Measurements from ENCODE around the gene REXO1.
A peak's percentile ranks its signal among the peaks of the same experiment; 100 is the strongest.

Gene REXO1

DNA sequence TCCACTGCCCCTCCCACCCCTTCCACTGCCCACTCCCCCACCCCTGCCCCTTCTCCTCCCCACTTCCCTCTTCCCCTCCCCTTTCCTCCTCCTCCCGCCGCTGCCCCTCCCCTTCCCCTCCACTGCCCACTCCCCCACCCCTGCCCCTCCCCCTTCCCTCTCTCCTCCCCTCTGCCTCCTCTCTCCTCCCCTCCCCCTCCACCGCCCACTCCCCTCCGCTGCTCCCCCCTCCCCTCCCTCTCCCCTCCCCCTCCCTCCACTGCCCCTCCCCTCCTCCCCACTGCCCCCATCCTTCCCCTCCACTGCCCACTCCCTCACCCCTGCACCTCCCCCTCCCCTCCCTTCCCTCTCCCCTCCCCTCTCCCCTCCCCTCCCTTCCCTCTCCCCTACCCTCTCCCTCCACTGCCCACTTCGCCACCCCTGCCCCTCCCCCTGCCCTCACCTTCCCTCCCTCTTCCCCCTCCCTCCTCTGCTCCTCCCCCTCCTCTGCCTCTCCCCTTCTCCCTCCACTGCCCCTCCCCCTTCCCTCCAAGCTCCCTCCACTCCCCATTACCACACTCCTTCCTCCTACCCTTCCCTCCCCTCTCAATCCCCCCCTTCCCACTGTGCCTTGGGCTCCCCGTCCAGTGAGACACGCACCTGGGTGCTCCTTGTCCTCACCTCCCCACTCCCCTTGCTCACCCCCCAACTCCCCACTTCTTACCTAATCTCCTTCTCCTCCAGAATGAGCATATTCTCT lies 58.1 kb downstream of the REXO1 start:
- DNase-seq, result no peak

DNA sequence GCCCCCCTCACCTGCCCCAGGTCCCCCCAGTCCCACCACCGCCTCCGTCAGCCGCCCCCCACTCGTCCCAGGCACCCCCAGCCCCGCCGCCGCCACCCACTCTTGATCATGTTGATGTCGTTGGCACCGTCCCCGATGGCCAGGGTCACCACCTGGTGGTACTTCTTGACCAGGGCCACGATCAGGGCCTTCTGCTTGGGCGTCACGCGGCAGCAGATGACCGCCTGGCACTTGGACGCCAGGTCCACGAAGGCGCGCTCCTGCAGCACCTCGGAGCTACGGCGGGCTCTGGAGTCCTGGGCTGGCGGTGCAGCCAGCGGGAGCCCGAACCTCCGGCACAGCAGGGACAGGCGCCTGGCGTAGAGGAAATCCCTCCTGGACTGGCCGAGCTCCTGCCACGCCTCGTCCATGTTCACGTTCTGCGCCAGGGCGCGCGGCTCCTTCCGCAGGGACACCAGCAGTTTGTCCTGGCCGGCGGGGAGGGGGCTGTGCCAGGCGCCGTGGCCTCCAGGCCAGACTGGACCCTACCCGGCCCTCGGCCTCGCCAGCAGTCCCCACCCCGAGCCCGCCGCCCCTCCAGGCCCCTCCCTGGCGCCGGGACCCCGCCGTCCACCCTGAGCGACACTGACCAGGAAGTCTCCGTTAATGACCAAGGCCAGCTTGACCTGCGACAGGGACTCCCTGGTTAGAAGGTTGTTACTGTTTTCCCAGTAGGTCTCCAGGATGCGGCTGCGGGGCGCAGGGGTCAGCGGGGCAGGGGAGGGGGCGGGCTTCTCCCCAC lies 58.8 kb downstream of the REXO1 start:
- DNase-seq, result no peak

GRCh38 chr19:1787116-1787515 lies 61.2 kb downstream of the REXO1 start:
- no peak for DNase-seq

GRCh38 chr19:1786668-1787067 lies 61.6 kb downstream of the REXO1 start:
- no peak for DNase-seq

- no peak for DNase-seq
Measured at GRCh38 chr19:1785310-1785709, 63.0 kb downstream of the REXO1 start.

DNA sequence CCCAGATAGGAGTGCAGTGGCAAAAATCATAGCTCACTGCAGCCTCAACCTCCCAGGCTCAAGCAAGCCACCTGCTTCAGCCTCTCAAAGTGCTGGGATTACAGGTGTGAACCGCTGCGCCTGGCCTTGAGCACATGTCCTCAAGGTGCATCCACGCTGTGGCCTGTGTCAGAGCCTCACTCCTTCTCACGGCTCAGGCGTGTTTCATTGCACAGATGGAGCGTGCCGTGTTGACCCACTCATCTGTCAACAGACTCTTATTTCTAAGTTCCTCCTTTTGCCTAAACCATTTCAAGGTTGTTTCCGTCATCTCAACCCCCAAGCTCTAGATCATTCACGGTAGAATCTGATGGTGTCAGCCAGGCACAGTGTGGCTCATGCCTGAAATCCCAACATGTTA lies 64.4 kb downstream of the REXO1 start:
- no peak for DNase-seq

DNA sequence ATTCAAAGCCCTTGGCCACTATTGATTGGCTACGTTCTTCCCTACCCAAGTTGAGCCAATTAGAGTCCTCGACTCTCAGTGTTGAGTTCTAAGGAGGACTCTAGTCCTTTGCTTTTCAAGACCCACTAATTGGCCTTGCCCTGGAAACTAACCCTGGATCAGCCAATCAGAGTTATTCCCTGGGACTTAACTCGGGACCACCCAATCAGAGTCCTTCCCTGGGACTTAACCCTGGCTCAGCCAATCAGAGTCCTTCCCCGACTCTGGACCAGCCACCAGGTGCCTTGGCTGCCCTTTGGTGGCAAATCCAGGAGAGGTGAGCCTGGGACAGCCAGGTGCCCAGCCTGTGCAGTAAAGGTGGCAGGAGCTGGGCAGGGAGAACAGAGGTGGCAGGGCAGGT lies 64.9 kb downstream of the REXO1 start:
- no peak for DNase-seq

GRCh38 chr19:1782521-1782920 lies 65.8 kb downstream of the REXO1 start:
- no peak for DNase-seq

GRCh38 chr19:1780272-1780958 lies 67.9 kb downstream of the REXO1 start:
- no peak for DNase-seq

DNA sequence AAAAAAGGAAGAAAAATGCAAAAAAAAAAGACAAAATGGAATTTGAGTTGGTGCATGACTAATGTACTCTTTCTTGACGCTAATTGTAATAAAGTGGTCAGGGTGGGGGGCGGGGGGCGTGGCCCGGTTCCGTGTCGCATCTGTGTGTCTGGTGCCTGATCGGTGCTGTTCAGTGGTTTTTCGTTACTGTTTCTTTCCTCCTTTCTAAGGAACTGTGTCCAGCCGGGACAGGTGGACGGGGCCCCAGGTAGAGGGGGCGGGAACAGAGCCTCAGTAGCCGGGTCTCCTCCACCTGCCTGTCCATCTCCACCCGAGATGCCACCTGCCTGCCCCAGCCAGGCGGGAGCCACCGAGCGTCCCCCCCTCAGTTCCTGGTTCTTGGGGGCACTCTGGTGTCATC lies 68.7 kb downstream of the REXO1 start:
- no peak for DNase-seq

- DNase-seq, result no peak
Measured at GRCh38 chr19:1777149-1777548, 71.1 kb downstream of the REXO1 start.

DNA sequence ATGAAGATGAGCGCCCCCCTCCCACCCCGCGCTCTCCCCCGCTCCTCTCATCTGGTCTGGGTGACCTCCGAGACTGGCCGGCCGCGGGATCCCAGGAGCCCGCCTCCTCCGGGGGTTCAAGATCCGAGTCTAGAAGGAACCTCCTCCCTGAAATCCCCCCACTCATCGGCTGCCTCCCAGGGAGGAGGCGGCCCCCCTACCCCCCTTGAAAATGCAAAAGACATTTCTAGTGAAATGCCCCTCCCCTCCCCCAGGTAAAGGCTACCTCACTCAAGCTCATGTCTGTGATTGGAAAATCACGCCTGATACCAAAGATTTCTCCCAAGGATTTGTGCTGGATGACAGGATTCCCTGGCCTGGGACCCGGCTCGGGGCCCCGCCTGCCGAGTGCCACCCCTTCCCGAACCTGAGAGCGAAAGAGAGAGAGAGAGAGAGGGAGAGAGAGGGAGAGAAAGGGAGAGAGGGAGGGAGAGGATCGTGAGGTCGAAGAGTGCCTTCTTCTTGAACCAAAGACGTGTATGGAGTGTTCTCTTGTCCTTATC lies 71.6 kb downstream of the REXO1 start:
- DNase-seq, result no peak

DNA sequence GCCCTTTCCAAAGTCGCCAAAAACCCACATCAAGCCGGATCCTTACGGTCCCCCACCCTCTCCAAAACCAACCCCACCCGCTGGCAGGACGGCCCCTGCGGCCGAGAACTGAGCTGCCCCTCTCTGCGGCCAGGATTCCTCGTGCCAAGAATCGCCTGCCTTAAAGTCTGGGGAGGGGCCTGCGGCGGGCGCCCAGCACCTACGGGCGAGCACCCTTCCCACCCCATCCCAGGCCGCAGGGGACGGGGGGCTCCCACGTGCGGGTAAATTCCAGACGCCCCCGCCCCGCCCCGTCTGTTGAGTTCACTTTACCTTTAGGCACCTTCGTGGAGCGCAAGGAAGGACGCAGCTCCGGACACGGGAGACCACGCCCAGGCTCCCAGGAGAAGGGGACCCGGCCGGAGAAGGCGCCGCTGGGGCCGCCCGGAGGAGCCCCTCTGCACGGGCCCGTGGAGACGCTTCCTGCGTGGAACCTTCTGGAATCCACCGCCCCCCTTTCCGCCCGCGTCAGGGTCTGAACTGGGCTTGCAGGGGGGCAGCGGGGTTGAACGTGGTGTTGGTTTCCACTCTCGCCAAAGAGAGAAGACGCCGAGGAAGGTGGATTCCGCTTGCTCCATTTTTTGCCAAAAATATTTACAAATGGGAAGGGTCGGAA lies 72.2 kb downstream of the REXO1 start:
- no peak for DNase-seq

DNA sequence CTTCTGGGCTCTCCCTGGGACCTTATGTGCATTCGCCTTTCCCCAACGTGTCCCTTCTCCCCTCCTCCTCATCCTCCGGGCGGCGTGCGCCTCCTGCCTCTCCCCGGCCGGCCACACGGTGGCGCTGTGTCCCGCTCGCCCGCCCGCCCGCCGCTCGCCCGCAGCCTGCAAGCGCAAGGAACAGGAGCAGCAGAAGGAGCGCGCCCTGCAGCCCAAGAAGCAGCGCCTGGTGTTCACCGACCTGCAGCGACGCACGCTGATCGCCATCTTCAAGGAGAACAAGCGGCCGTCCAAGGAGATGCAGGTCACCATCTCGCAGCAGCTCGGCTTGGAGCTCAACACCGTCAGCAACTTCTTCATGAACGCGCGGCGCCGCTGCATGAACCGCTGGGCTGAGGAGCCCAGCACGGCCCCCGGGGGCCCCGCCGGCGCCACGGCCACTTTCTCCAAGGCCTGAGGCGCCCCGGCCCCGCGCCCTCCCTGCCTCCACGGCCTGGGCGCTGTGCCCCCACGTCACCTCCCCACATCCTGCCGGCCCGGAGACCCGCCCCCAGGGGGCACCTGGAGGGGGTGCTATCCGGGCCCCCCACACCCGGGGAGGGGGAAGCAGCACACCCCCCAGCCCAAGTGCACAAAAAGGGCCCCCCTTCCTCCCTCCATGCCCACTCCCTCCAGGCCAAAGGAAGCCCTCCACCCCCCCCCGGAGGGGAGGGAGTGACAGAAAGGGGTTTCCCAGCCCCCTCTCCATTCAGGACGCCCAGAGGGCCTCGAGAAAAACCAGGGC lies 73.1 kb downstream of the REXO1 start:
- peak; percentile 56 for DNase-seq

DNA sequence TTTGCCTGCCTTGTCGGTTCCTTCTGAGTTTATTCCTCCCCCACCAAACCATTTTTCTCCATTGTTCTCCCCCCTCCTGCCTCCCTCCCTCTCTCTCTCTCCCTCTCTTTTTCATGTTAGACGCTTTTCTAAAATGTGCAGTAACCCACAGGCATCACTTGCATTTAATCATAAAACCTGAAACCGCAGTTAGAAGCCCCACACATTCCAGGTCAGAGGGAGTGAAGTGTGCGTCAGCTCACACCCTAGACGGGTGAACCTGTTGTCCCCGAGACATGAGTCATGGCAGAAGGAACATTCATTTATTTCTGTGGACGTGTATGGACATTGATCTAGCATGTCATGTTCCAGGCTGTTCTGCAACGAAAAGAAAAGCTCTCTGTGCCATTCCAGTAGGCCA lies 75.1 kb downstream of the REXO1 start:
- DNase-seq, result no peak

GRCh38 chr19:1770866-1771576 lies 77.3 kb downstream of the REXO1 start:
- DNase-seq, result no peak

- no peak for DNase-seq
Measured at GRCh38 chr19:1769645-1769985, 78.7 kb downstream of the REXO1 start.

DNA sequence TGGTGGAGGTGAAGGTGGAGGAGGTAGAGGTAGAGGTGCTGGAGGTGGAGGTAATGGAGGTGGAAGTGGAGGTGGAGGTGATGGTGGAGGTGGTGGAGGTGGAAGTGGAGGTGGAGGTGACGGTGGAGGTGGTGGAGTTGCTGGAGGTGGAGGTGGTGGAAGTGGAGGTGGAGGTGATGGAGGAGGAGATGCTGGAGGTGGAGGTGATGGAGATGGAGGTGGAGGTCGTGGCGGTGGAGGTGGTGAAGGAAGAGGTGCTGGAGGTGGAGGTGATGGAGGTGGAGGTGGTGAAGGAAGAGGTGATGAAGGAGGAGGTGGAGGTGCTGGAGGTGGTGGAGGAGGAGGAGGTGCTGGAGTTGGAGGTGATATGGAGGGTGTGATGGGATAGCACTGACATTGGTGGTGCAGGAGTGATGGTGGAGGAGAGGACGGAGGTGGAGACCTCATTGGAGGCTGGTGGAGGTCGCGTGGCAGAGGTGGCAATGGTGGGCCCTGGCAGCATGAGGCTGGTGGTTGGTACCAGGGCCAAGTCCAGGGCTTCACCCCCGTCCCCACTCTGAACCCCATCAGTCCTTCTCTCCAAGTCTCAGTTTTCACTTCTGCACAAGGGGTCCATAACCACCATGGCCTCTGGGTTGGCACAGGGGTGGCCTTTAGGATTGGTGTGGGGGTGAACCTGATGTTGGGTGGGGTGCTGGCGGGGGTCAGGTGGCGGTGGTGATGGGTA lies 79.2 kb downstream of the REXO1 start:
- DNase-seq, result no peak

- DNase-seq, result no peak
Measured at GRCh38 chr19:1768248-1768647, 80.0 kb downstream of the REXO1 start.

- DNase-seq, result peak; percentile 68
Measured at GRCh38 chr19:1767464-1767933, 80.8 kb downstream of the REXO1 start.

GRCh38 chr19:1766800-1767352 lies 81.4 kb downstream of the REXO1 start:
- no peak for DNase-seq

All from activated CD4-positive, alpha-beta T cell treated with anti-CD3 and anti-CD28 coated beads for 48 hours (primary cell).